Measurements from ENCODE around the gene ADAMTS6.

- TF ChIP-seq CTCF (IDR thresholded peaks at IDR 0.05) (no peak), POLR2A (IDR thresholded peaks at IDR 0.05) (no peak)
These were observed 379.2 kb downstream of the ADAMTS6 start for GRCh38 chr5:65102371-65102975.

All from Peyer's patch (tissue), 4 donors.